Upper lobe of right lung (tissue), 1 donor: ENCODE results near the gene TAAR8. TPM values are rescaled to one million over a fixed set of nuclear protein-coding genes. Genes with fewer than 3 reads are reported as not detected.
A peak's percentile ranks its signal among the peaks of the same experiment; 100 is the strongest.
"Not testable (repeated sequence)": the region's sequence is repeated elsewhere in the genome, so short reads cannot be mapped to it uniquely, and the experiment has no call there.

Experiments used
- ATAC-seq: fragments of 200-7000 bp; cut with Tn5 transposase; one replicate; pipeline ENCODE4 v1.9.1; 2020; ENCODE audit warnings: mild to moderate bottlenecking, moderate library complexity
- DNase-seq: peaks from one replicate; pipeline ENCODE4 v3.0.0-alpha.2; 2020
- H3K27ac ChIP-seq: fragments of 200-600 bp; one replicate; pipeline ENCODE4 v1.8.0; 2022
- H3K27me3 ChIP-seq: fragments of 200-600 bp; one replicate; pipeline ENCODE4 v1.8.0; 2022; ENCODE audit warnings: mild to moderate bottlenecking
- H3K36me3 ChIP-seq: fragments of 200-600 bp; one replicate; pipeline ENCODE4 v1.8.0; 2022
- H3K4me1 ChIP-seq: fragments of 200-600 bp; one replicate; pipeline ENCODE4 v1.8.0; 2022
- H3K4me3 ChIP-seq: fragments of 200-600 bp; one replicate; pipeline ENCODE4 v1.8.0; 2022; ENCODE audit warnings: mild to moderate bottlenecking
- H3K9me3 ChIP-seq: fragments of 200-600 bp; one replicate; pipeline ENCODE4 v1.8.0; 2022
- intact Hi-C: fragments of 100-400 bp; cut with DNase I; formaldehyde crosslinking; loops from one replicate; pipeline ENCODE4 v1.11.0; 2022
- total RNA-seq: library from RNA; stranded (reverse); fragmentation: NEBNext Ultra II Directional; extraction: Animal tissue kit (Norgen Biotek cat#: 25700); gene quantifications from one replicate; pipeline ENCODE4 v1.2.1, GENCODE V29; 2021
- TF ChIP-seq, protein P1 (sequence below): fragments of 200-600 bp; IDR thresholded peaks from one replicate; pipeline ENCODE4 v1.8.0; 2022; ENCODE audit warnings: antibody characterized with exemption
- donor health status: DM: no; HTN: yes; CAD: no; lungs with severe emphysema.

Gene TAAR8
- total RNA-seq, 1 donor from 2014 or later: not detected

DNA sequence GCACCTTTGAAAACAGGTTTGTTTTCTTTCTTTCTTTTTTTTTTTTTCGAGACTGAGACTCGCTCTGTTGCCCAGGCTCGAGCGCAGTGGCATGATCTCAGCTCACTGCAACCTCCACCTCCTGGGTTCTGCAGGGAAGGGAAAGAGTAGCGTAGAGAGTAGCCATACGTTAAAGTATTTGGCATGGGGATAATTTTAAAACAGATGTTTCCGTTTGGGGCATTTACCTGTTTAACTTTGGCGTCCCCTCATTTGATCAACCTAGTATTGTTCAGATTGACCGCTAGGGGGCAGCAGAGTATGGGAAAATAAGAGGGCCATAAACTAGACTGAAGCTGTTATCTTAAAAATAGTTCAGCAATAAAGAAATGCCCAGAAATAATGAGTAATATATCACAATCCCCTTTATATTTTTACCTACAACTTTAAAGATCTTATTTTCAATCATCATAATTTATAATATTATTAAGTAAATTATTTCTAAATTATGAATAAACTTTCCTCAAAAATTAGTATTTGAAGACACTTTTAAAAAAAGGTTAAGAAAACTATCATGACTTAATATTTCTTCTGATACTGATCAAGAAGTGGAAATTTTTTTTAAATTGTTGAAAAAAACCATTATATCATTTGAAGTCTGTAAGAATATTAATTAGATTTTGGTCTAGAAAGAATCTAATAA, 22.0 kb upstream of the TAAR8 start:
- ATAC-seq (peak; percentile 84), DNase-seq (no peak)
- Histone ChIP-seq H3K27me3 (peaks cover 11% of the 10 kb centered on the region), H3K4me1 (no peaks in the 10 kb centered on the region), H3K27ac (no peak overlapping the region), H3K4me3 (no peak overlapping the region), H3K9me3 (no peaks in the 10 kb centered on the region), H3K36me3 (no peaks in the 10 kb centered on the region)
- TF ChIP-seq, protein P1, sequence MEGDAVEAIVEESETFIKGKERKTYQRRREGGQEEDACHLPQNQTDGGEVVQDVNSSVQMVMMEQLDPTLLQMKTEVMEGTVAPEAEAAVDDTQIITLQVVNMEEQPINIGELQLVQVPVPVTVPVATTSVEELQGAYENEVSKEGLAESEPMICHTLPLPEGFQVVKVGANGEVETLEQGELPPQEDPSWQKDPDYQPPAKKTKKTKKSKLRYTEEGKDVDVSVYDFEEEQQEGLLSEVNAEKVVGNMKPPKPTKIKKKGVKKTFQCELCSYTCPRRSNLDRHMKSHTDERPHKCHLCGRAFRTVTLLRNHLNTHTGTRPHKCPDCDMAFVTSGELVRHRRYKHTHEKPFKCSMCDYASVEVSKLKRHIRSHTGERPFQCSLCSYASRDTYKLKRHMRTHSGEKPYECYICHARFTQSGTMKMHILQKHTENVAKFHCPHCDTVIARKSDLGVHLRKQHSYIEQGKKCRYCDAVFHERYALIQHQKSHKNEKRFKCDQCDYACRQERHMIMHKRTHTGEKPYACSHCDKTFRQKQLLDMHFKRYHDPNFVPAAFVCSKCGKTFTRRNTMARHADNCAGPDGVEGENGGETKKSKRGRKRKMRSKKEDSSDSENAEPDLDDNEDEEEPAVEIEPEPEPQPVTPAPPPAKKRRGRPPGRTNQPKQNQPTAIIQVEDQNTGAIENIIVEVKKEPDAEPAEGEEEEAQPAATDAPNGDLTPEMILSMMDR: peak; percentile 87
- intact Hi-C loops: no loop called here

GRCh38 chr6:132534546-132534945, 17.9 kb upstream of the TAAR8 start:
- H3K4me3 ChIP-seq, intact Hi-C loops, H3K27ac ChIP-seq, H3K36me3 ChIP-seq, H3K9me3 ChIP-seq, ATAC-seq, DNase-seq, H3K4me1 ChIP-seq: not testable (repeated sequence)
- peaks cover 14% of the 10 kb centered on the region for H3K27me3 ChIP-seq

DNA sequence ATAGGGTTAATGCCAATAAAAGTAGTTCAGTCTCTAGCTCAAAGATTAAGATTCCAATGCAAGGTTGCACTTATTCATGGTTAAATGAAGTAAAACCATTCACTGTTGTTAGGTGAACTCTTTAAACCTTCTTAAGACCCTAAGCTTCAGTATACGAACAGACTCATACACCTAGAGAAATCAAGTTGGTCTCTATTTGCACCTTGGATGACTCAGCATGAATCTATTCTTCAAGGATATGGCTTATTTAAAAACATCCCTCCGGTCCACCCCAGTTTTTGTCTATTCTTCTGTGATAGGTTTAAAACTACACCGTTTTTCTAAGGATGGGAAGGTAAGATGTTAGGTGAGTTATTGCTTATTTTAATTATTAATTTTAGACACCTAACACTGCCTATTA, 15.3 kb upstream of the TAAR8 start:
- TF ChIP-seq, protein P1: no peak
- Histone ChIP-seq H3K27ac (no peak overlapping the region), H3K4me1 (no peaks in the 10 kb centered on the region), H3K27me3 (peaks cover 8% of the 10 kb centered on the region), H3K36me3 (no peaks in the 10 kb centered on the region), H3K9me3 (no peaks in the 10 kb centered on the region), H3K4me3 (no peak overlapping the region)
- no peak for DNase-seq
- ATAC-seq: no peak
- intact Hi-C loops: no loop called here

DNA sequence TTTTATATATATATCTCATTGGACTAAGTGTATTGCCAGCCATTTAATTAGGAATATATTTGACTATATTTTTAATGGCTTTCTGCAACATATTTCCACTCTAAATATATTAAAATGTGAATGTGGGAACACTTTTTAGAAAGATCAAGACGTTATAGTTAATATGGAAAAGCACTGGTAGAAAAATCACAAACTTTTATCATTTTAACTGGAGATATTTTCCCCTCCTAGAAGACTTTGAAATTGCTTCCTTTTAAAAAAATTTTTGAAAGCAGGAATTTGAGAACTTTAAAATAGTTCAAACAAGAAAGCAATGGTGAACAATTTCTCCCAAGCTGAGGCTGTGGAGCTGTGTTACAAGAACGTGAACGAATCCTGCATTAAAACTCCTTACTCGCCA, 14.5 kb upstream of the TAAR8 start, which contains the start of gene TAAR9:
TSS of gene TAAR9 (plus strand) at position 301 of the 400 bp plus-strand sequence. CDS start at position 314, 13 bp downstream.
- Histone ChIP-seq H3K36me3 (no peaks in the 10 kb centered on the region), H3K4me1 (no peaks in the 10 kb centered on the region), H3K27ac (no peak within 1 kb of the TSS), H3K27me3 (peaks cover 8% of the 10 kb centered on the region), H3K4me3 (no peak within 1 kb of the TSS), H3K9me3 (no peaks in the 10 kb centered on the region)
- TF ChIP-seq, protein P1: no peak
- intact Hi-C loops: no loop called here
- ATAC-seq (no peak), DNase-seq (no peak)

DNA sequence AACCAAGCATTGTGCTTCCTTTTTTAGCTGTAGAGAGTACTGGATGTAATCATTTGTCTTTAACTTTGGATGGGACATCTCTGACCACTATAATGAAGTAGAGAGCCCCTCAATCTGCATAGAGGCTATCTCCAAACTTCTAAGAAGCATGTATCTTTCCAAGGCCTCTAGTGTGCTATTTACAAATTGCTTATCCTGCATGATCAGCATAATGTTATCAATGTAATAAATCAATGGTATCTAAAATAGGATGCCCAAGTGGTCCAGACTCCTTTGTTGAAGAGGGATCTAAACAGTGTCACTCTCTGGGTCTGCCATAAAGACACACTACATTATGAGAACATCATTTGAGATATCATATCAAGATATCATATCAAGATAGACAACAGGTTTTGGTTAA, 7.6 kb upstream of the TAAR8 start:
- TF ChIP-seq, protein P1: no peak
- no peak overlapping the region for H3K27ac ChIP-seq
- H3K4me3 ChIP-seq: no peak overlapping the region
- no peaks in the 10 kb centered on the region for H3K9me3 ChIP-seq
- no peaks in the 10 kb centered on the region for H3K36me3 ChIP-seq
- H3K27me3 ChIP-seq: peaks cover 3% of the 10 kb centered on the region
- H3K4me1 ChIP-seq: no peaks in the 10 kb centered on the region
- ATAC-seq (no peak), DNase-seq (no peak)
- intact Hi-C loops: no loop called here

DNA sequence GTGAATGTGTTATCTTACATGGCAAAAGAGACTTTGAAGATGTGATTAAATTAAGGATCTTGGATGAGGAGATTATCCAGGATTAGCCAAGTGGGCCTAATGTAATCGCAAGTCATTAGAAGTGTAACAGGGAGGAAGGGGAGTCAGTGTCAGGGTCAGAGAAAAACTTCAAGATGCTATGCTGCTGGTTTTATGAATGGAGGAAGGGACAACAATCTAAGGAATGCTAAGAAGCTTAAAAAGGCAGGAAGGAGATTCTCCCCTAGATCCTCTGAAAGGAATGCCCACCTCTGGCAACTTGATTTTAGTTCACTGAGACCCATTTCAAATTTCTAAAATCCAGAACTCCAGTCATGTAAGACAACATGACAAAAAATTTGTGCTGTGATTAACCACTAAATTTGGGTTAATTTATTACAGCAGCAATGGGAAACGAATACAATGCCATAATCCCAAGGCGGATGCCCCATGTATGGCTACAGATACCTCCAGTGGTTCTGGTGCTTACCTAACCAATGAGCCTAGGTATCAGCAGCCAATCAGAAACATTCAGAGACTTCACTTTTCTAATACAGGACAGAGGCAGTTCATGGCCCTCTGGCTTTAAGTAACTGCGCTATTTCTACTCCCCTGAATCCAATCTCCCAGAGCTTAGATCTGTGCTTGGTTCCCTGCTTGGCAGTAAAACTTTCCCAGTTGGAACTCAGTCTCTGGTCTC, 3.6 kb upstream of the TAAR8 start:
- Histone ChIP-seq H3K27me3 (peaks cover 8% of the 10 kb centered on the region), H3K4me1 (no peaks in the 10 kb centered on the region), H3K4me3 (no peak overlapping the region), H3K9me3 (no peaks in the 10 kb centered on the region), H3K27ac (no peak overlapping the region), H3K36me3 (no peaks in the 10 kb centered on the region)
- ATAC-seq (no peak), DNase-seq (no peak)
- intact Hi-C loops: no loop called here
- TF ChIP-seq, protein P1: no peak
